HL-60/S4 (cell line): ENCODE data around the gene CHST12.

Experiments used
- in situ Hi-C: fragments of 300-500 bp; cut with MboI; formaldehyde crosslinking; loops from 2 replicates; pipeline ENCODE4 v1.14.3; 2022; ENCODE audit warnings: low sequenced_read_pairs

Gene CHST12

GRCh38 chr7:2433713-2434550 lies 30.5 kb downstream of the CHST12 start:
- in situ Hi-C loops: loop anchor here (10.0 kb wide), 1 partner anchor 59 kb away; no protein-coding TSS in a partner anchor

GRCh38 chr7:2435146-2435545 lies 31.7 kb downstream of the CHST12 start:
- in situ Hi-C loops: loop anchor here (10.0 kb wide), 1 partner anchor 60 kb away; no protein-coding TSS in a partner anchor

- in situ Hi-C loops: loop anchor here (10.0 kb wide), 1 partner anchor 62 kb away; no protein-coding TSS in a partner anchor
Measured at GRCh38 chr7:2436341-2437104, 33.1 kb downstream of the CHST12 start.

- in situ Hi-C loops: loop anchor here (10.0 kb wide), 1 partner anchor 62 kb away; no protein-coding TSS in a partner anchor
Measured at GRCh38 chr7:2437136-2437535, 33.7 kb downstream of the CHST12 start.

- in situ Hi-C loops: loop anchor here (10.0 kb wide), 1 partner anchor 63 kb away; no protein-coding TSS in a partner anchor
Measured at GRCh38 chr7:2437537-2438148, 34.2 kb downstream of the CHST12 start.

- in situ Hi-C loops: loop anchor here (10.0 kb wide), 1 partner anchor 63 kb away; no protein-coding TSS in a partner anchor
Measured at GRCh38 chr7:2438186-2438585, 34.8 kb downstream of the CHST12 start.

- in situ Hi-C loops: loop anchor here (10.0 kb wide), 1 partner anchor 64 kb away; no protein-coding TSS in a partner anchor
Measured at GRCh38 chr7:2438775-2439174, 35.4 kb downstream of the CHST12 start.

GRCh38 chr7:2440608-2441245 lies 37.3 kb downstream of the CHST12 start:
- in situ Hi-C loops: no loop called here

GRCh38 chr7:2441430-2442058 lies 38.1 kb downstream of the CHST12 start:
- in situ Hi-C loops: no loop called here

- in situ Hi-C loops: no loop called here
Measured at GRCh38 chr7:2443491-2443890, 40.1 kb downstream of the CHST12 start.

- in situ Hi-C loops: no loop called here
Measured at GRCh38 chr7:2444476-2444875, 41.1 kb downstream of the CHST12 start.

GRCh38 chr7:2445047-2445446 lies 41.6 kb downstream of the CHST12 start:
- in situ Hi-C loops: no loop called here

- in situ Hi-C loops: no loop called here
Measured at GRCh38 chr7:2445898-2446555, 42.6 kb downstream of the CHST12 start.

- in situ Hi-C loops: no loop called here
Measured at GRCh38 chr7:2446676-2447075, 43.3 kb downstream of the CHST12 start.

GRCh38 chr7:2450198-2451107 lies 47.0 kb downstream of the CHST12 start:
- in situ Hi-C loops: no loop called here

GRCh38 chr7:2451171-2452073 lies 48.0 kb downstream of the CHST12 start:
- in situ Hi-C loops: no loop called here

- in situ Hi-C loops: no loop called here
Measured at GRCh38 chr7:2452074-2452507, 48.7 kb downstream of the CHST12 start.
